Vagina (tissue), 2 donors: Measurements from ENCODE around the gene TIE1. TPM values are rescaled to one million over a fixed set of nuclear protein-coding genes. Genes with fewer than 3 reads are reported as not detected.
"Not testable (repeated sequence)": the region's sequence is repeated elsewhere in the genome, so short reads cannot be mapped to it uniquely, and the experiment has no call there.

Experiments used
- DNase-seq, 2 donors: peaks; one replicate each; pipeline ENCODE4 v3.0.0-alpha.2; 2017; ENCODE audit errors: extremely low spot score in 2 of 2
- H3K27ac ChIP-seq: fragments of 200-600 bp; sonication (generic); one replicate; pipeline ENCODE4 v1.5.1; 2019
- H3K27me3 ChIP-seq: fragments of 200-600 bp; sonication (generic); one replicate; pipeline ENCODE4 v1.5.1; 2019
- H3K36me3 ChIP-seq, 2 donors: fragments of 200-600 bp; sonication (generic); one replicate each; pipeline ENCODE4 v1.5.1; 2017 to 2019
- H3K4me1 ChIP-seq: fragments of 200-600 bp; sonication (generic); one replicate; pipeline ENCODE4 v1.5.1; 2019
- H3K4me3 ChIP-seq, 2 donors: fragments of 200-600 bp; sonication (generic); 1 replicate in 1 of 2; 2 replicates in 1 of 2; pipeline ENCODE4 v1.5.1; 2016 to 2019
- H3K9me3 ChIP-seq: fragments of 200-600 bp; sonication (generic); one replicate; pipeline ENCODE4 v1.5.1; 2019
- CTCF ChIP-seq, 3 experiments: fragments of 450-650 bp in 2 of 3; fragments of 200-600 bp in 1 of 3; sonication (generic) in 1 of 3; IDR thresholded peaks; one replicate each; pipeline ENCODE4 v1.5.1; 2017 to 2019; ENCODE audit warnings: antibody characterized with exemption in 3 of 3, mild to moderate bottlenecking in 2 of 3, moderate library complexity in 2 of 3
- POLR2A ChIP-seq, 2 donors: fragments of 450-650 bp; IDR thresholded peaks; one replicate each; pipeline ENCODE4 v1.6.1; 2017; ENCODE audit warnings: antibody characterized with exemption in 2 of 2, mild to moderate bottlenecking in 2 of 2, moderate library complexity in 2 of 2
- POLR2AphosphoS5 ChIP-seq, 2 donors: sonication (generic); formaldehyde crosslinking; IDR thresholded peaks; one replicate each; pipeline ENCODE4 v1.9.0; 2017; ENCODE audit warnings: antibody characterized with exemption in 2 of 2, mild to moderate bottlenecking in 2 of 2, low read depth in 1 of 2; ENCODE audit not compliant: insufficient read depth in 1 of 2
- intact Hi-C: fragments of 100-400 bp; cut with DNase I; formaldehyde crosslinking; loops from one replicate; pipeline ENCODE4 v1.15.1; 2023
- total RNA-seq: library from RNA; depleted of rRNA; stranded (reverse); fragments of >200 nt; gene quantifications from one replicate; pipeline ENCODE4 v1.2.3, GENCODE V29; 2016

The TIE1 gene
- total RNA-seq, 1 donor from 2014 or later, result 36.1 TPM

- Histone ChIP-seq H3K4me1 (peaks cover 33% of the 10 kb centered on the region), H3K27me3 (no peaks in the 10 kb centered on the region), H3K4me3 (peak overlapping the region; percentile 85 to 97), H3K27ac (peak overlapping the region; percentile 92), H3K36me3 (peaks cover 0 to 33% of the 10 kb centered on the region in 2 donors), H3K9me3 (no peaks in the 10 kb centered on the region)
- intact Hi-C loops, result loop anchor here (10.0 kb wide), 1 partner anchor 88 kb away; the partner anchor contains the start of gene HYI
- no peak for DNase-seq
- TF ChIP-seq CTCF (IDR thresholded peaks at IDR 0.05) (no peak), POLR2A (IDR thresholded peaks at IDR 0.05) (no peak), POLR2AphosphoS5 (IDR thresholded peaks at IDR 0.05; ENCODE audit: insufficient read depth in 1 of 2, low read depth in 1 of 2) (no peak)
These were observed 66.5 kb downstream of the TIE1 start for GRCh38 chr1:43367026-43367903.

- intact Hi-C loops, result loop anchor here (10.0 kb wide), 1 partner anchor 87 kb away; the partner anchor contains the start of gene HYI
- H3K27ac ChIP-seq, result peak within 1 kb of the TSS; percentile 92
- peaks cover 33% of the 10 kb centered on the region for H3K4me1 ChIP-seq
- no peaks in the 10 kb centered on the region for H3K27me3 ChIP-seq
- H3K4me3 ChIP-seq, result peak within 1 kb of the TSS; percentile 85 to 97
- no peak for DNase-seq
- TF ChIP-seq POLR2A (IDR thresholded peaks at IDR 0.05) (peak in 1 of 2 donors; percentile 41), POLR2AphosphoS5 (IDR thresholded peaks at IDR 0.05; ENCODE audit: insufficient read depth in 1 of 2, low read depth in 1 of 2) (peak in 1 of 2 donors; percentile 90), CTCF (IDR thresholded peaks at IDR 0.05) (peak in 1 of 3 experiments; percentile 11)
- H3K9me3 ChIP-seq, result no peaks in the 10 kb centered on the region
- H3K36me3 ChIP-seq, result peaks cover 0 to 25% of the 10 kb centered on the region in 2 donors
These were observed 67.3 kb downstream of the TIE1 start, which contains the start of gene ELOVL1 for GRCh38 chr1:43367904-43368645. TSS of gene ELOVL1 (minus strand) at chr1:43368011. CDS start at chr1:43365609, 2,402 bp downstream.

- no peaks in the 10 kb centered on the region for H3K9me3 ChIP-seq
- DNase-seq, result no peak
- H3K36me3 ChIP-seq, result peaks cover 0 to 20% of the 10 kb centered on the region in 2 donors
- peak overlapping the region; percentile 92 for H3K27ac ChIP-seq
- H3K4me1 ChIP-seq, result peaks cover 33% of the 10 kb centered on the region
- peak overlapping the region; percentile 85 to 97 for H3K4me3 ChIP-seq
- no peaks in the 10 kb centered on the region for H3K27me3 ChIP-seq
- intact Hi-C loops, result loop anchor here (10.0 kb wide), 1 partner anchor 86 kb away; the partner anchor contains the start of gene HYI
- TF ChIP-seq POLR2AphosphoS5 (IDR thresholded peaks at IDR 0.05; ENCODE audit: insufficient read depth in 1 of 2, low read depth in 1 of 2), result no peak
- no peak for TF ChIP-seq POLR2A (IDR thresholded peaks at IDR 0.05)
- no peak for TF ChIP-seq CTCF (IDR thresholded peaks at IDR 0.05)
These were observed 67.9 kb downstream of the TIE1 start for GRCh38 chr1:43368646-43369020.

- peaks cover 33% of the 10 kb centered on the region for H3K4me1 ChIP-seq
- DNase-seq, H3K9me3 ChIP-seq, H3K36me3 ChIP-seq, H3K27me3 ChIP-seq, H3K27ac ChIP-seq, H3K4me3 ChIP-seq: not testable (repeated sequence)
- intact Hi-C loops, result loop anchor here (10.0 kb wide), 1 partner anchor 85 kb away; the partner anchor contains the start of gene HYI
These were observed 69.0 kb downstream of the TIE1 start for GRCh38 chr1:43369779-43370178.

GRCh38 chr1:43370564-43370963, 69.8 kb downstream of the TIE1 start:
- Histone ChIP-seq H3K27me3 (no peaks in the 10 kb centered on the region), H3K27ac (no peak overlapping the region), H3K4me1 (peaks cover 33% of the 10 kb centered on the region), H3K36me3 (peaks cover 0 to under 1% of the 10 kb centered on the region in 2 donors), H3K9me3 (no peaks in the 10 kb centered on the region), H3K4me3 (no peak overlapping the region)
- no peak for DNase-seq
- intact Hi-C loops, result no loop called here
- TF ChIP-seq POLR2AphosphoS5 (IDR thresholded peaks at IDR 0.05; ENCODE audit: insufficient read depth in 1 of 2, low read depth in 1 of 2), result no peak
- TF ChIP-seq POLR2A (IDR thresholded peaks at IDR 0.05), result no peak
- TF ChIP-seq CTCF (IDR thresholded peaks at IDR 0.05), result no peak
